ACC112 (cell line): Measurements from ENCODE around the gene OR2T35.

Experiments
- H2AFZ ChIP-seq: fragments of 200-600 bp; sonication (generic); one replicate; pipeline ENCODE4 v1.6.0; 2017; ENCODE audit warnings: antibody characterized with exemption, low read length; ENCODE audit not compliant: unreplicated experiment
- H3K27ac ChIP-seq: fragments of 200-600 bp; sonication (generic); 2 replicates; pipeline ENCODE4 v1.5.1; 2014; ENCODE audit warnings: low read depth, mild to moderate bottlenecking, antibody characterized with exemption, low read length, moderate library complexity
- H3K27me3 ChIP-seq: fragments of 200-600 bp; sonication (generic); 2 replicates; pipeline ENCODE4 v1.6.1; 2014; ENCODE audit warnings: mild to moderate bottlenecking, antibody characterized with exemption, low read length, moderate library complexity, mixed read lengths; ENCODE audit not compliant: insufficient read depth
- H3K36me3 ChIP-seq: fragments of 200-600 bp; sonication (generic); 2 replicates; pipeline ENCODE4 v1.6.1; 2016; ENCODE audit warnings: mild to moderate bottlenecking, antibody characterized with exemption, low read length, moderate library complexity, mixed read lengths; ENCODE audit not compliant: insufficient read depth
- H3K4me1 ChIP-seq: fragments of 200-600 bp; sonication (generic); one replicate; pipeline ENCODE4 v1.6.1; 2016; ENCODE audit warnings: low read length, mixed read lengths; ENCODE audit not compliant: insufficient read depth, unreplicated experiment, control insufficient read depth
- H3K4me3 ChIP-seq: fragments of 200-600 bp; sonication (generic); 2 replicates; pipeline ENCODE4 v1.5.1; 2014; ENCODE audit warnings: mild to moderate bottlenecking, low read depth, low read length
- H3K79me2 ChIP-seq: fragments of 200-600 bp; sonication (generic); one replicate; pipeline ENCODE4 v1.6.0; 2016; ENCODE audit warnings: low read length; ENCODE audit not compliant: control insufficient read depth, unreplicated experiment, insufficient read depth

The OR2T35 gene

DNA sequence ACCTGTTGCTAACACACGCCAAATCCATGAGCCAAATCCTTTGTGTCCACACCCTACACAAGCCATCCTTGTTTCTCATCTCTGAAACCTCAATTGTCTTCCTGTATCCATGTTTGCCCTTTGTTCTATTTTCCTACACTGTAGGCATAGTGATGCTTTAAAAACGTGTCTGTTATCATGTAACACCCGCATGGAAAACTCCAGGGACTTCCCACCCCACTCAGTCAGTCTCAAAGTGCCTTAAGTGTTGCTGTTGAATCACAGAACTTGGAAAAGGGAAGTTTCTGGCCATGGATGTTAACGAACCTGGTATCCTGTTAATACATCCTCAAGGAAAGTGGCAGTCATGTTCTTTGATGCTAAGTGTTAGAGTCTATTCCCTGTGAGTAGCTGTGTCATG, 19.9 kb downstream of the OR2T35 start:
- H3K27ac ChIP-seq, result no peak overlapping the region
- H2AFZ ChIP-seq, result no peak overlapping the region

GRCh38 chr1:248622570-248623001, 22.5 kb downstream of the OR2T35 start:
- Histone ChIP-seq H3K27ac (no peak overlapping the region), H3K27me3 (peaks cover 3% of the 10 kb centered on the region; the same call in 1 of the 2 replicates), H3K4me1 (no peaks in the 10 kb centered on the region), H3K36me3 (no peaks in the 10 kb centered on the region), H3K79me2 (no peaks in the 10 kb centered on the region), H3K4me3 (no peak overlapping the region), H2AFZ (no peak overlapping the region)

More for the DNA sequence above, 19.9 kb downstream of the OR2T35 start:
- no peaks in the 10 kb centered on the region for H3K4me1 ChIP-seq
- no peaks in the 10 kb centered on the region for H3K79me2 ChIP-seq
- no peaks in the 10 kb centered on the region for H3K36me3 ChIP-seq
- H3K27me3 ChIP-seq, result peaks cover 3% of the 10 kb centered on the region; the same call in 1 of the 2 replicates
- no peak overlapping the region for H3K4me3 ChIP-seq

- Histone ChIP-seq H3K4me3 (no peak overlapping the region), H3K4me1 (no peaks in the 10 kb centered on the region), H3K79me2 (no peaks in the 10 kb centered on the region), H3K27me3 (0 out of 2 replicates have a peak, but pooled peaks cover 3% of the 10 kb centered on the region), H2AFZ (no peak overlapping the region), H3K27ac (no peak overlapping the region), H3K36me3 (no peaks in the 10 kb centered on the region)
These were observed 23.3 kb downstream of the OR2T35 start for GRCh38 chr1:248621770-248622169.

- no peaks in the 10 kb centered on the region for H3K36me3 ChIP-seq
- H3K4me1 ChIP-seq, result no peaks in the 10 kb centered on the region
- H3K79me2 ChIP-seq, result no peaks in the 10 kb centered on the region
- no peak overlapping the region for H2AFZ ChIP-seq
- H3K4me3 ChIP-seq, result no peak overlapping the region
- no peaks in the 10 kb centered on the region for H3K27me3 ChIP-seq
- no peak overlapping the region for H3K27ac ChIP-seq
These were observed 26.2 kb downstream of the OR2T35 start for GRCh38 chr1:248618878-248619277.

- Histone ChIP-seq H3K79me2 (no peaks in the 10 kb centered on the region), H3K4me3 (no peak overlapping the region), H3K27me3 (no peaks in the 10 kb centered on the region), H3K4me1 (no peaks in the 10 kb centered on the region), H2AFZ (no peak overlapping the region), H3K27ac (no peak overlapping the region), H3K36me3 (no peaks in the 10 kb centered on the region)
These were observed 27.0 kb downstream of the OR2T35 start for GRCh38 chr1:248618119-248618518.

- Histone ChIP-seq H2AFZ (no peak overlapping the region), H3K4me1 (no peaks in the 10 kb centered on the region), H3K4me3 (no peak overlapping the region), H3K36me3 (no peaks in the 10 kb centered on the region), H3K79me2 (no peaks in the 10 kb centered on the region), H3K27ac (no peak overlapping the region), H3K27me3 (no peaks in the 10 kb centered on the region)
These were observed 31.3 kb downstream of the OR2T35 start for GRCh38 chr1:248613742-248614141.

DNA sequence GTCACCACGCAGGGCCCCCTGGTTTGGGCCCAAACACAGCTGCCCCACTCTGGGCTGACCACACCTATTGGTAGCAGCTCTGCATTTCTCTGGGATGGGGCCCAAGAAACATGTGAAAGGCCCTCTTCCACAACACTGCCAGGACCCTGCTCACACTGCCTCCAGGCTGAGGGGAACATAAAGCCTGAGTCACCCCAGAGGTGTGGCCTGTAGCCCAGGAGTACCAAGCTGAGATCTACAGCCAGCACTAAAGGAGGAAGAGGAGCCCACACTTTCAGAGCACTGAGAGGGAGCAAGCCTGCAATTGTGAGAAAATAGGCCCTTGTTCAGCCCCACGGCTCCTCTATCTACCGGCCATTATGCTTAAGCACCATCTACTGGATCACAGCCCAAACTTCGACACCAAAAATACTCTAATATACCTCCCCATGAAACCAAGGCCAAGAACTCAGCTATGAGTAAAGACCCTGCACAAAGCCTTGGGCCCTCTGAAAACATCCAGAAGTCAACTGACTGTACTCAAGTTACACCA, 33.1 kb downstream of the OR2T35 start:
- no peak overlapping the region for H3K27ac ChIP-seq
- H2AFZ ChIP-seq, result no peak overlapping the region

DNA sequence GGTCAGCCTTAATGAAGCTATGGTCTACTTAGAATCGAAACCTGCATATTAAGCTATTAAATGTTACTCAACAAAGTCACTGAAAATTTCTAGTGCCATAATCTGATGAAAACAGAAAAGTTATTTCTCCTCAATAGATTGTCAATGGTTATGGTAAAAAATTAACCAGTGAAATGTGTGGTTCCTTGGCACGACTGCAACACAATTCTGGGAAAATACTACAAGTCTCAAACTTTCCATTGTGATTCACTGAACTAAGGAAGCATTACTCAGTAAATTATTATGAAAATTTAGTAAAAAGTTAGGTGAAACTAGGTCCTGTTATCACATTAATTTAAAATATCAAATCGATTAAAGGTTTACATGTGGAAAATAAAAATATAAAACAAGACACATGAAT, 34.8 kb downstream of the OR2T35 start:
- Histone ChIP-seq H3K79me2 (no peaks in the 10 kb centered on the region), H3K27me3 (no peaks in the 10 kb centered on the region), H2AFZ (no peak overlapping the region), H3K36me3 (no peaks in the 10 kb centered on the region), H3K27ac (no peak overlapping the region), H3K4me3 (no peak overlapping the region), H3K4me1 (no peaks in the 10 kb centered on the region)

More for the DNA sequence above, 33.1 kb downstream of the OR2T35 start:
- H3K36me3 ChIP-seq, result no peaks in the 10 kb centered on the region
- H3K79me2 ChIP-seq, result no peaks in the 10 kb centered on the region
- H3K27me3 ChIP-seq, result no peaks in the 10 kb centered on the region
- no peak overlapping the region for H3K4me3 ChIP-seq
- no peaks in the 10 kb centered on the region for H3K4me1 ChIP-seq

DNA sequence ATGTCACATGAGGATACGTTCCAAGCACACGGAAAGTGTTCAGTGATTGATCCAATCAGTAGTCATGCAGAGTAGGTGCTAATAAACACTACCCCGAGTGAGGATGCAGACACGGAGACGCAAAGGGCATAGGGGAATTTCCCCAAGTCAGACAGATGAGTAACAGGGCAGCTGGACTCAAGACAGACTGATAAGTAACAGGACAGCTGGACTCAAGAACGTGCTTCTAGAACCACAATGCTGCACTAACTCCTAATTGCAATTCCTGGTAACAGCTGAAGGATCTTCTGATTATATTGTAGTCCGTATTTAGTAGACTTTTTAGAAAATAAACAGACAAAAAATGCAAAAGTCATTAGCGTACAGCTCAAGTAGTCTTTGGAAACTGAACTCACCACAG, 45.7 kb downstream of the OR2T35 start:
- H3K4me3 ChIP-seq, result no peak overlapping the region
- no peaks in the 10 kb centered on the region for H3K36me3 ChIP-seq
- H3K27me3 ChIP-seq, result no peaks in the 10 kb centered on the region
- no peaks in the 10 kb centered on the region for H3K4me1 ChIP-seq
- no peak overlapping the region for H3K27ac ChIP-seq
- no peak overlapping the region for H2AFZ ChIP-seq
- H3K79me2 ChIP-seq, result no peaks in the 10 kb centered on the region

GRCh38 chr1:248597589-248597988, 47.5 kb downstream of the OR2T35 start, which contains the start of gene OR2T10:
Gene OR2T10 (minus strand): TSS chr1:248597700. CDS start chr1:248593768, 3,932 bp downstream.
- H3K36me3 ChIP-seq, result no peaks in the 10 kb centered on the region
- no peaks in the 10 kb centered on the region for H3K27me3 ChIP-seq
- no peak within 1 kb of the TSS for H3K27ac ChIP-seq
- no peak within 1 kb of the TSS for H2AFZ ChIP-seq
- no peaks in the 10 kb centered on the region for H3K79me2 ChIP-seq
- no peaks in the 10 kb centered on the region for H3K4me1 ChIP-seq
- H3K4me3 ChIP-seq, result no peak within 1 kb of the TSS

DNA sequence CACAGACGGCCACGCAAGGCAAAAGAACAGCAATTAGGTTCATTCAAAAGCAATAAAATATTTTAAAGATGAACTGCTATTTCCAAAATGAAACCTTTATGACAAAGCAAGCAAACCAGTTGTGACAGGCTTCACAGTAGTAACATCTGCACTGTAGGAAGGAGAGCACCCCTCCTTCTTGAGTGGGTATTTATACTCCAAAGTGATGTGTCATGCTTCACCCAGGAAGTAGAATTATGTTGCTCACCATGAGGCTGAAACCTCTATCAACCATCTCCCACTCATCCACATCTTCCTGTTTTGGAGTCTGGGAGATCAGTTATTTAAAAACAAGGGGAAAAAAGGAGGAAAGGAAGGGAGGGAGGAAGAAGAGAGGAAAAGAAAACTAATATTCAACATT, 48.5 kb downstream of the OR2T35 start:
- H3K27ac ChIP-seq, result no peak overlapping the region
- no peak overlapping the region for H3K4me3 ChIP-seq
- H2AFZ ChIP-seq, result no peak overlapping the region
- H3K4me1 ChIP-seq, result no peaks in the 10 kb centered on the region
- no peaks in the 10 kb centered on the region for H3K27me3 ChIP-seq
- H3K79me2 ChIP-seq, result no peaks in the 10 kb centered on the region
- no peaks in the 10 kb centered on the region for H3K36me3 ChIP-seq
